HL-60/S4 (cell line): Measurements from ENCODE around the gene AXL.
"Not testable (repeated sequence)": the region's sequence is repeated elsewhere in the genome, so short reads cannot be mapped to it uniquely, and the experiment has no call there.

Source experiments
- in situ Hi-C: fragments of 300-500 bp; cut with MboI; formaldehyde crosslinking; loops from 2 replicates; pipeline ENCODE4 v1.14.3; 2022; ENCODE audit warnings: low sequenced_read_pairs

AXL gene

GRCh38 chr19:41206456-41206855, 12.6 kb upstream of the AXL start:
- in situ Hi-C loops, result no loop called here

GRCh38 chr19:41206926-41207750, 11.9 kb upstream of the AXL start:
- in situ Hi-C loops, result no loop called here

GRCh38 chr19:41214161-41214560, 4.9 kb upstream of the AXL start:
- in situ Hi-C loops, result no loop called here

GRCh38 chr19:41217741-41218140, 1.3 kb upstream of the AXL start:
- in situ Hi-C loops, result no loop called here

GRCh38 chr19:41218249-41218614, 791 bp upstream of the AXL start:
- in situ Hi-C loops, result no loop called here

- in situ Hi-C loops, result no loop called here
Measured at GRCh38 chr19:41219924-41220567, 1.0 kb downstream of the AXL start.

- in situ Hi-C loops, result no loop called here
Measured at GRCh38 chr19:41220811-41221210, 1.8 kb downstream of the AXL start.

GRCh38 chr19:41221514-41222205, 2.6 kb downstream of the AXL start:
- in situ Hi-C loops, result no loop called here

GRCh38 chr19:41222240-41222639, 3.2 kb downstream of the AXL start:
- in situ Hi-C loops, result no loop called here

- in situ Hi-C loops, result no loop called here
Measured at GRCh38 chr19:41223431-41224234, 4.6 kb downstream of the AXL start.

GRCh38 chr19:41224632-41225031, 5.6 kb downstream of the AXL start:
- in situ Hi-C loops, result no loop called here

- in situ Hi-C loops, result no loop called here
Measured at GRCh38 chr19:41225238-41226052, 6.4 kb downstream of the AXL start.

- in situ Hi-C loops, result no loop called here
Measured at GRCh38 chr19:41226053-41226873, 7.2 kb downstream of the AXL start.

- in situ Hi-C loops, result no loop called here
Measured at GRCh38 chr19:41226874-41227390, 7.9 kb downstream of the AXL start.

GRCh38 chr19:41228486-41228885, 9.5 kb downstream of the AXL start:
- in situ Hi-C loops, result no loop called here

- in situ Hi-C loops, result not testable (repeated sequence)
Measured at GRCh38 chr19:41229338-41229737, 10.3 kb downstream of the AXL start.

- in situ Hi-C loops, result no loop called here
Measured at GRCh38 chr19:41230067-41230857, 11.2 kb downstream of the AXL start.

GRCh38 chr19:41232686-41233085, 13.7 kb downstream of the AXL start:
- in situ Hi-C loops, result no loop called here
